ENCODE measurements around the gene CCL8.

DNA sequence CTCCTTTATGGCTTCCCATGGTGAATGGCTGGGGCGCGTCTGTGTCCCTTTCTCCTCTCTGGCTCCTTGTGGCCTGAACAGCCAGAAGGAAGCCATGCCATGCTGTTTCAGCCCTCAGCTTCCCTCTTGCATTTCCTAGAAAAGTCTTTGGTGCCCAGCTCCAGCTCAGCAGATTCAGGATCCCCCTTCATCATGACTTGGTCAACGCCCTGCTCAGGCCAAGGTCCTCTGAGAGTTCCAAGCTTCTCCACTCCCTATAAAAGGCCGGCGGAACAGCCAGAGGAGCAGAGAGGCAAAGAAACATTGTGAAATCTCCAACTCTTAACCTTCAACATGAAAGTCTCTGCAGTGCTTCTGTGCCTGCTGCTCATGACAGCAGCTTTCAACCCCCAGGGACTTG lies 37.0 kb downstream of the CCL8 start, which contains the start of gene CCL13:
- no peak for TF ChIP-seq CTCF (IDR thresholded peaks at IDR 0.05; ENCODE audit: borderline replicate concordance, extremely low read depth, low read length, poor library complexity, severe bottlenecking)
- TF ChIP-seq EZH2 (IDR thresholded peaks at IDR 0.05; ENCODE audit: borderline replicate concordance, low read depth, low read length, severe bottlenecking): no peak

Measured in DND-41 (cell line).